ENCODE measurements around the gene TMEM106C. TPM values are rescaled to one million over a fixed set of nuclear protein-coding genes. Genes with fewer than 3 reads are reported as not detected.

The TMEM106C gene
- total RNA-seq, 1 experiment from 2014 or later, result 223 TPM

DNA sequence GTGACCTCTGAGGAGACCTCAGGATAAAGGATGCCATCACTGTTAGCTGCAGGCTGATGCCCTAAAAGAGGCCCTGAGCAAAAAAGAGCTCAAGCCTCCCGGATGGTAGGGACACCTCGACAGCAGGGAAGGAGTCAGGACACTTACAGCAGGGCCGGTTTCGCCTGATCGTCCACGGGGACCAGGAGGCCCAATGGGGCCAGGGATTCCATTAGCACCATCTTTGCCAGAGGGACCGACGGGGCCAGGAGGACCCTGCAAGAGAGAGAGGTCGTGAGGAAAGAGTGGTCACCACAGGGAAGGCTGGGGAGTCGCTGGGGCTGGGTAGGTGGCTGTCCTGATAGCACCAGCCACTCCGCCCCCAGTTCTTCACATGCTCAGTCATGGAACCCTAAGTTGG is 12.4 kb downstream of the TMEM106C start:
- in situ Hi-C loops (cut with HindIII; ENCODE audit: low pct_unique_long_range_greater_than_20kb, low sequenced_read_pairs), result no loop called here
- no peak for DNase-seq (ENCODE audit: low read depth)

- in situ Hi-C loops (cut with HindIII; ENCODE audit: low pct_unique_long_range_greater_than_20kb, low sequenced_read_pairs), result no loop called here
- no peak for DNase-seq (ENCODE audit: low read depth)
Measured at GRCh38 chr12:47977046-47977771, 13.8 kb downstream of the TMEM106C start.

DNA sequence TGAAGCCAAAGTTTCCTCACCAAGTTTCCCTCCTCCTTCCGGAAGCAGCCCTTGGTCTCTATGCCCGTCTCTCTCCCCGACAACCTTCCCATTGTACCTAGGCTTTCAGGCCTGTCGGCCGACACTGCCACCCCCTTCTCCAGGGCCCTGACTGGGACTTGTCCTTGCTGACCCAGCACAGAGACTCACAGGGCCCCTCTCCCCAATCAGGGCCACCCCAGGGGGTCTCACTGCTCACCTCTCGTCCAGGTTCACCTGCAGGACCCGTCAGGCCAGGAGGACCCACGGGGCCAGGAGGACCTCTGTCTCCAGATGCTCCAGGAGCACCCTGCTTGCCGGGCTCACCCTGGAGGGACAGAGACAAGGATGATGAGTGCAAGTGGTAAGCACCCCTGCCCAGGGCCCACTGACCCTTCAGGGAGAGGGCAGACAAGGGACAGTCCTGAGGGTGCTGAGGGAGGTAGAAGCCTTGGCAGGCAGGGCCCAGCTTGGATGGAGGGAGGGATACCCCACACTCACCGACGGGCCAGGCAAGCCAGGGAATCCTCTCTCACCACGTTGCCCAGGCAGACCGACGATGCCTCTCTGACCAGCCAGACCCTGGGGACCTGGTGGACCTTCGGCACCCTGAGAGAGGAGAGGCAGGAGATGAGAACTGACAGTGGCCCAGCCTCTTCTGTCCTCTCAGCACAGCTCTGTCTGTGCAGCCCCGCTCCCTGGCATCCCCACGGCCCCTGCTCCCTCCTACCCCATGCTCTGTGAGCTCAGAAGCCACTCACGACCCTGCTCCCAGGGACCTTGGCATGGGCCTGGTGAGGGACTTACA is 14.6 kb downstream of the TMEM106C start:
- no peak for DNase-seq (ENCODE audit: low read depth)
- in situ Hi-C loops (cut with HindIII; ENCODE audit: low pct_unique_long_range_greater_than_20kb, low sequenced_read_pairs), result no loop called here

DNA sequence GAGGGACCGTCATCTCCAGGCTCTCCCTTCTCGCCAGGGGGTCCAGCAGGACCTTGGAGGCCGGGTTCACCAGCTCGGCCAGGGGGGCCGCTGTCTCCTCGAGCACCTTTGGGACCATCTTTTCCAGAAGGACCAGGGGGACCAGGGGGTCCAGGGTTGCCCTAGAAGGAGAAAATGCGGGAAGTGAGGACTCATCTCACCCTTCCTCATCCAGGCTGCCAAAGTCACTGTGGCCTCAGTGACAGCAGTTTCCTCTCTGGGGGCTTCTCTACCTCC is 15.1 kb downstream of the TMEM106C start:
- no peak for DNase-seq (ENCODE audit: low read depth)
- in situ Hi-C loops (cut with HindIII; ENCODE audit: low pct_unique_long_range_greater_than_20kb, low sequenced_read_pairs), result no loop called here

DNA sequence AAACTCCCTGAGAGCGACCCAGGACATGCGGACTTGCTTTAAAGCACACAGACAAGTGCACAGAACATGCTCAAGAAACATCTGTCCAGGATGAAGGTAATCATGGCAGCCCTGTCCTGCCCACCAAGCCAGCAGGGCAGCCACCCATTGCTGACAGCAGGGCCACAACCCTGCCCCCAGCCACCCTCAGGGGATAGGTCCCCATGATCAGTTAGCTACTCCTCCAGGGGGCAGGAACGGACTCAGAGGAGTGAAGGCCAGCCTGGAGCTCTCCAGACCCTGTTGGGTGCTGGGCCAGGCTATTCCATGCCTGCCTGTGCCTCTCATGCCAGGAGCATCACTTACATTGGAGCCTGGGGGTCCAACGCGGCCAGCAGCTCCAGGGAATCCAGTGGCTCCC is 15.8 kb downstream of the TMEM106C start:
- DNase-seq (ENCODE audit: low read depth), result no peak
- in situ Hi-C loops (cut with HindIII; ENCODE audit: low pct_unique_long_range_greater_than_20kb, low sequenced_read_pairs), result no loop called here

GRCh38 chr12:47979686-47980085 is 16.3 kb downstream of the TMEM106C start:
- DNase-seq (ENCODE audit: low read depth), result no peak
- in situ Hi-C loops (cut with HindIII; ENCODE audit: low pct_unique_long_range_greater_than_20kb, low sequenced_read_pairs), result no loop called here

- in situ Hi-C loops (cut with HindIII; ENCODE audit: low pct_unique_long_range_greater_than_20kb, low sequenced_read_pairs), result no loop called here
Measured at GRCh38 chr12:47980197-47980596, 16.8 kb downstream of the TMEM106C start.

GRCh38 chr12:47980779-47981495 is 17.5 kb downstream of the TMEM106C start:
- no peak for DNase-seq (ENCODE audit: low read depth)
- in situ Hi-C loops (cut with HindIII; ENCODE audit: low pct_unique_long_range_greater_than_20kb, low sequenced_read_pairs), result no loop called here

More at GRCh38 chr12:47980197-47980596, 16.8 kb downstream of the TMEM106C start:
- DNase-seq (ENCODE audit: low read depth), result no peak

DNA sequence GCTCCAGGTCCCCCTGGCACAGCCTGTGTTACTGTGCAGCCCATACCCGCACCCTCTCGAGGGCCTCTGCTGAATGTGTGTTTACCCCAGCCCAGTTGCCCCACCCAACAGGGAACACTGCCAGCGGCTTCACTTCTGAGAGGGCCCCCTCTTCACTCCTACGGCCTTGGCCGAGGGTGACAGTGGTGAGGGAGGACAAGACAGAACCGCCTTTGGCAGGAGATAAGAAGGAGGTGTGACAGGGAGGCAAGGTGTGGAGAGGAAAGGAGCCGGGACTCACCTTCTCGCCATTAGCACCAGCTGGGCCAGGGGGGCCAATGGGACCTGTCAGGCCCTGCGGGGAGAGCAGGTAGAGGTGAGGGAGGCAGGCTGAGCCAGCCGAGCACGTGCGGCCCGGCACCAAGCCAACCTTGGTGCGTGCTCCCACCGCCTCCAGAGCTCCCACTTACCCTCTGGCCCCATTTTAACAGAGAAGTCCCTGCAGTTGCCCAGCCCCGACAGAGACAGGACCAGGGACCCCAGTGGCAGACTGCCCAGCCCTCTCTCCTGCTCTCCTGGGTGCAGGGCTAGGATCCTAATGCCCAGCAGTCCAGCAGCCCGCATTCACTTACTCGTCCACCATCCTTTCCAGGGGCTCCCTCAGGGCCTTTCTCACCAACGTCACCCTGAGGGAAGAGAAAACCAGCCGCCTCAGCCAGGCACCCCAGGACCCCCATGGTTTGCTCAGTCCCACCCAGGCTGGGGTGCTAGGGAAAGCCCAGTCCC is 18.3 kb downstream of the TMEM106C start:
- no peak for DNase-seq (ENCODE audit: low read depth)
- in situ Hi-C loops (cut with HindIII; ENCODE audit: low pct_unique_long_range_greater_than_20kb, low sequenced_read_pairs), result no loop called here

DNA sequence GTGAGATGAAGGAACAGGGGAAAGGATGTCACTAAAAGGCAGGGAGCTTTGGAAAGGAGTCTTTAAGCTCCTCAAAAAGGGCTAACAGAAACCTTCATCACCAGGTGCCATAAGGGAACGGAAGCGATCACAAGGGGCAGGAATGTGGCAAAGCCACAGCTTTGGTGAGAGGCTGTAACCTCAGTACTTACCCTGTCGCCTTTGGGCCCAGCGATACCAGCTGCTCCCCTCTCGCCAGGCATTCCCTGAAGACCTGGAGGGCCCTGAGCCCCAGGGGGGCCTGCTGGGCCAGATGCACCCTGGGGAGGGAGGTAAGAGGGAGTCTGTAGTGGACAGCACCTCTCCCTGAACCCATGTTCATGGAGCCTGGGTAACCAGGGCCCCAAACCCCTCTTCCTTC is 18.9 kb downstream of the TMEM106C start:
- DNase-seq (ENCODE audit: low read depth), result no peak
- in situ Hi-C loops (cut with HindIII; ENCODE audit: low pct_unique_long_range_greater_than_20kb, low sequenced_read_pairs), result no loop called here

- DNase-seq (ENCODE audit: low read depth), result no peak
- in situ Hi-C loops (cut with HindIII; ENCODE audit: low pct_unique_long_range_greater_than_20kb, low sequenced_read_pairs), result no loop called here
Measured at GRCh38 chr12:47982770-47983169, 19.4 kb downstream of the TMEM106C start.

DNA sequence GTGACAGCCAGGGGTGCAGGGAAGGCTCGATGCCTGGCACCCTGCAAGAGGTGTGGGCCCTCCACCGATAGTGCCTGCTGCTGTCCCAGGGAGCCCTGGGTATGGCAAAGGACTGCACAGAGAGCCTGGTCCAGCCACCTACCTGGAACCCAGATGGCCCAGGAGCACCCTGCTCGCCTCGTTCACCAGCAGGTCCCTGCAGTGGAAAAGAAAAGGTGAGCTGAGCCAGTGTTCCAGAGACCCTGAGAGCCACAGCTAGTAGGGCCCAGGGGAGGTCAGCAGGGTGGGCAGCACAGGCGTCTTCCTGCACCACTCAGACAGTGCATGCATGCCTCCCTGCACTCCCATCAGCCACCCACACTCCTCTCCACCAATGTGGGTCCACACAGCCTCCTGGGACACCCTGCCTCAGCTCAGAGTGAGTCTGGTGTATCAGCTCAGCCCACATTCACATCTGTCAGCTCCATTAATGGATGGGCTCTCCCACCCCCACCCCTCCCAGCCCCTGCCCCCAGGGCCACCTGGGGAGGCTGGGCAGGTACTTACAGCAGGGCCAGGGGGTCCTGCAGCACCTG is 20.2 kb downstream of the TMEM106C start:
- in situ Hi-C loops (cut with HindIII; ENCODE audit: low pct_unique_long_range_greater_than_20kb, low sequenced_read_pairs), result no loop called here
- no peak for DNase-seq (ENCODE audit: low read depth)

- in situ Hi-C loops (cut with HindIII; ENCODE audit: low pct_unique_long_range_greater_than_20kb, low sequenced_read_pairs), result no loop called here
Measured at GRCh38 chr12:47984331-47984801, 21.0 kb downstream of the TMEM106C start.

GRCh38 chr12:47985596-47986290 is 22.3 kb downstream of the TMEM106C start:
- no peak for DNase-seq (ENCODE audit: low read depth)
- in situ Hi-C loops (cut with HindIII; ENCODE audit: low pct_unique_long_range_greater_than_20kb, low sequenced_read_pairs), result no loop called here

More at GRCh38 chr12:47984331-47984801, 21.0 kb downstream of the TMEM106C start:
- DNase-seq (ENCODE audit: low read depth), result no peak

DNA sequence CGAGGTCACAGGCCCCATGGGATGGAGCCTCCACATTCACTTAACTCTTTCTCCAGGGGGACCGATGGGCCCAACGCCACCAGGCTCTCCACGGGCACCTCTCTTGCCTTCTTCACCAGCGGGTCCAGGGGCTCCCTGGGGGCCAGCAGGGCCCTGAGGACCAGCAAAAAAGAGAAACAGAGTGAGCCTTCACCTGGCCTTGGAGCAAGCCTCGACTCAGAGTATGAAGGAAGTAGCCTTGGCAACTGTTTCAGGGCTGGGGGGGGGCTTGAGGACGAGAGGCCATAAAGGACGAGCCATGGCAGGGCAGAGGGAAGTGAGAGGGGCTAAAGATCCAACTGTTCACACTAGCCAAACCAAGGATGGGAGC is 22.9 kb downstream of the TMEM106C start:
- in situ Hi-C loops (cut with HindIII; ENCODE audit: low pct_unique_long_range_greater_than_20kb, low sequenced_read_pairs), result no loop called here
- no peak for DNase-seq (ENCODE audit: low read depth)

DNA sequence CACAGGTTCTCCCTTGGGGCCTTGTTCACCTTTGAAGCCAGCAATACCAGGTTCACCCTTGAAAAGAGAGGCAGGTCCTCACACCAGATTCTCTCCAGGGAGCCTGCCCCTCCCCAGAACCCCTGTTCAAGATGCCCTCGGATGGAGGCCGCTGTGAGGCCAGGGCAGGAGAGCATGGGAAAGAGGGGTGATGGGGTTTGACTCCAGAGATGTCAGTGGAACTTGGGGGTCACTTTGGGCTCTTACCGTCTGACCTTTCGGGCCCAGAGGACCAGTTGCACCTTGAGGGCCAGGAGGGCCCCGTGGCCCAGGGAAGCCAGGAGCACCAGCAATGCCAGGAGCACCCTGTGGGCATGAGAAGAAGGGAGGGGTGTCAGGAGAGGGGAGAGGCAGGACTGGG is 23.4 kb downstream of the TMEM106C start:
- in situ Hi-C loops (cut with HindIII; ENCODE audit: low pct_unique_long_range_greater_than_20kb, low sequenced_read_pairs), result no loop called here
- DNase-seq (ENCODE audit: low read depth), result no peak

GRCh38 chr12:47987411-47988072 is 24.1 kb downstream of the TMEM106C start:
- DNase-seq (ENCODE audit: low read depth), result no peak
- in situ Hi-C loops (cut with HindIII; ENCODE audit: low pct_unique_long_range_greater_than_20kb, low sequenced_read_pairs), result no loop called here

Data from Caki2 (cell line).